ENCODE data around the gene CHPF2. TPM values are rescaled to one million over a fixed set of nuclear protein-coding genes. Genes with fewer than 3 reads are reported as not detected.

The CHPF2 gene
- total RNA-seq, 4 donors from 2014 or later: 34.5 to 58.5 (median 40.2) TPM

- TF ChIP-seq CTCF (IDR thresholded peaks at IDR 0.05) (no peak), POLR2A (IDR thresholded peaks at IDR 0.05) (no peak), EP300 (IDR thresholded peaks at IDR 0.05) (no peak)
- H3K36me3 ChIP-seq: no peaks in the 10 kb centered on the region
- WGBS, 2 donors: 84 to 89% methylated on average over 14 of the region's 14 CpGs
- no peaks in the 10 kb centered on the region for H3K9me3 ChIP-seq
- no peaks in the 10 kb centered on the region for H3K4me1 ChIP-seq
- H3K4me3 ChIP-seq: no peak overlapping the region
- no peaks in the 10 kb centered on the region for H3K27me3 ChIP-seq
- no peak for DNase-seq (ENCODE audit: low spot score in 2 of 2)
- H3K27ac ChIP-seq: no peak overlapping the region
Measured at GRCh38 chr7:151193203-151193978, 38.9 kb upstream of the CHPF2 start.

GRCh38 chr7:151194188-151194587 is 38.1 kb upstream of the CHPF2 start:
- Histone ChIP-seq H3K4me3 (no peak overlapping the region), H3K36me3 (no peaks in the 10 kb centered on the region), H3K9me3 (no peaks in the 10 kb centered on the region), H3K27me3 (no peaks in the 10 kb centered on the region), H3K27ac (no peak overlapping the region), H3K4me1 (peaks cover 0 to 2% (median 0%) of the 10 kb centered on the region in 4 donors)
- WGBS, 2 donors: 73 to 74% methylated on average over 7 of the region's 7 CpGs
- DNase-seq (ENCODE audit: low spot score in 2 of 2): no peak
- TF ChIP-seq EP300 (IDR thresholded peaks at IDR 0.05): no peak
- no peak for TF ChIP-seq POLR2A (IDR thresholded peaks at IDR 0.05)
- TF ChIP-seq CTCF (IDR thresholded peaks at IDR 0.05): no peak

- H3K27ac ChIP-seq: no peak overlapping the region
- DNase-seq (ENCODE audit: low spot score in 2 of 2): no peak
- no peaks in the 10 kb centered on the region for H3K9me3 ChIP-seq
- peaks cover 0 to 10% (median 3%) of the 10 kb centered on the region in 4 donors for H3K4me1 ChIP-seq
- H3K27me3 ChIP-seq: no peaks in the 10 kb centered on the region
- H3K36me3 ChIP-seq: no peaks in the 10 kb centered on the region
- no peak overlapping the region for H3K4me3 ChIP-seq
- TF ChIP-seq POLR2A (IDR thresholded peaks at IDR 0.05) (no peak), EP300 (IDR thresholded peaks at IDR 0.05) (no peak), CTCF (IDR thresholded peaks at IDR 0.05) (no peak)
- WGBS, 2 donors: 52 to 56% methylated on average over 19 of the region's 19 CpGs
Measured at GRCh38 chr7:151195616-151196450, 36.5 kb upstream of the CHPF2 start.

- H3K27me3 ChIP-seq: no peaks in the 10 kb centered on the region
- no peak for DNase-seq (ENCODE audit: low spot score in 2 of 2)
- no peaks in the 10 kb centered on the region for H3K9me3 ChIP-seq
- no peak overlapping the region for H3K27ac ChIP-seq
- H3K36me3 ChIP-seq: no peaks in the 10 kb centered on the region
- TF ChIP-seq EP300 (IDR thresholded peaks at IDR 0.05) (no peak), CTCF (IDR thresholded peaks at IDR 0.05) (no peak), POLR2A (IDR thresholded peaks at IDR 0.05) (no peak)
- no peak overlapping the region for H3K4me3 ChIP-seq
- peaks cover 0 to 10% (median 3%) of the 10 kb centered on the region in 4 donors for H3K4me1 ChIP-seq
Measured at GRCh38 chr7:151197932-151198331, 34.4 kb upstream of the CHPF2 start.

All from tibial nerve (tissue), 4 donors.